ENCODE results near the gene MMP11. TPM values are rescaled to one million over a fixed set of nuclear protein-coding genes. Genes with fewer than 3 reads are reported as not detected.
A peak's percentile ranks its signal among the peaks of the same experiment; 100 is the strongest.

The MMP11 gene
- total and polyA plus RNA-seq, 12 donors = 0.44 to 7.4 (median 4.3) TPM

- Histone ChIP-seq H3K4me1 (replicated peaks in 1 of 2) (peaks cover 9 to 20% of the 10 kb centered on the region in 2 donors), H3K27me3 (no peaks in the 10 kb centered on the region), H3K36me3 (replicated peaks in 1 of 2) (peaks cover 0 to 77% of the 10 kb centered on the region in 2 donors), H3K9me3 (replicated peaks in 1 of 3) (no peaks in the 10 kb centered on the region), H3K27ac (no peak overlapping the region), H3K4me3 (no peak overlapping the region)
- TF ChIP-seq POLR2A (IDR thresholded peaks at IDR 0.05) = no peak
- TF ChIP-seq, protein P1, sequence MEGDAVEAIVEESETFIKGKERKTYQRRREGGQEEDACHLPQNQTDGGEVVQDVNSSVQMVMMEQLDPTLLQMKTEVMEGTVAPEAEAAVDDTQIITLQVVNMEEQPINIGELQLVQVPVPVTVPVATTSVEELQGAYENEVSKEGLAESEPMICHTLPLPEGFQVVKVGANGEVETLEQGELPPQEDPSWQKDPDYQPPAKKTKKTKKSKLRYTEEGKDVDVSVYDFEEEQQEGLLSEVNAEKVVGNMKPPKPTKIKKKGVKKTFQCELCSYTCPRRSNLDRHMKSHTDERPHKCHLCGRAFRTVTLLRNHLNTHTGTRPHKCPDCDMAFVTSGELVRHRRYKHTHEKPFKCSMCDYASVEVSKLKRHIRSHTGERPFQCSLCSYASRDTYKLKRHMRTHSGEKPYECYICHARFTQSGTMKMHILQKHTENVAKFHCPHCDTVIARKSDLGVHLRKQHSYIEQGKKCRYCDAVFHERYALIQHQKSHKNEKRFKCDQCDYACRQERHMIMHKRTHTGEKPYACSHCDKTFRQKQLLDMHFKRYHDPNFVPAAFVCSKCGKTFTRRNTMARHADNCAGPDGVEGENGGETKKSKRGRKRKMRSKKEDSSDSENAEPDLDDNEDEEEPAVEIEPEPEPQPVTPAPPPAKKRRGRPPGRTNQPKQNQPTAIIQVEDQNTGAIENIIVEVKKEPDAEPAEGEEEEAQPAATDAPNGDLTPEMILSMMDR (IDR thresholded peaks at IDR 0.05) = no peak
- no peak for DNase-seq
- intact Hi-C loops (cut with DNase I) = no loop called here
- 57 to 71% (median 64%) methylated on average over 3 to 4 of the region's 4 CpGs for WGBS, 4 donors
Observed at GRCh38 chr22:23820748-23821211, 48.1 kb downstream of the MMP11 start.

- peak overlapping the region in 1 of 5 donors; percentile 60 for H3K27ac ChIP-seq
- H3K4me3 ChIP-seq = no peak overlapping the region
- WGBS, 4 donors = 66 to 84% (median 76%) methylated on average over 4 to 6 of the region's 6 CpGs
- no peaks in the 10 kb centered on the region for H3K9me3 ChIP-seq (replicated peaks in 1 of 3)
- no peak for DNase-seq
- TF ChIP-seq, protein P1 (IDR thresholded peaks at IDR 0.05) = no peak
- no peak for TF ChIP-seq POLR2A (IDR thresholded peaks at IDR 0.05)
- H3K27me3 ChIP-seq = no peaks in the 10 kb centered on the region
- intact Hi-C loops (cut with DNase I) = no loop called here
- H3K4me1 ChIP-seq (replicated peaks in 1 of 2) = peaks cover 9 to 26% of the 10 kb centered on the region in 2 donors
- H3K36me3 ChIP-seq (replicated peaks in 1 of 2) = peaks cover 0 to 80% of the 10 kb centered on the region in 2 donors
Observed at GRCh38 chr22:23822101-23822671, 49.5 kb downstream of the MMP11 start.

DNA sequence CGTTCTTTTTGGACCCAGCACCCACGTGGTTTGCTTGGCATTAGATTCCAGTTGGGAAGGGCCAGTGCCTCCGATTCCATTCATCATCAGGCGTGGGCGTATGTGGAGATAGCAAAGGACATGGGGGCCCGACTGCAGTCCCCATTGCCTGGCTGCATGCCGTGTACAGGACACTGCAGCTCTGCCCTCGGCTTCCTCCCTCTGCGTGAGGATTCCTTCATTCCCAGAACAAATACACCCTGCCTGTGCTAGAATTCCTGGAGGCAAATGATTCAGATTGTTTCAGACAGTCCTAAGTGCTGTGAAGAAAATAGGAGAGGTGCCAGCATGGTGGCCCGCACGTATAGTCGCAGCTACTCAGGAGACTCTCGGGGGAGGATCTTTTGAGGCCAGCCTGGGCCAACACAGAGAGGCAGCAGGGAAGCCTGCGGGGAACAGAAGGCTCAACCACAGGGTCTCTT lies 50.7 kb downstream of the MMP11 start:
- no peaks in the 10 kb centered on the region for H3K9me3 ChIP-seq (replicated peaks in 1 of 3)
- peak overlapping the region in 2 of 5 donors; percentile 37 to 50 for H3K27ac ChIP-seq
- intact Hi-C loops (cut with DNase I) = no loop called here
- WGBS, 4 donors = 57 to 71% (median 60%) methylated on average over 13 to 14 of the region's 14 CpGs
- H3K4me3 ChIP-seq = no peak overlapping the region
- H3K27me3 ChIP-seq = no peaks in the 10 kb centered on the region
- no peak for TF ChIP-seq POLR2A (IDR thresholded peaks at IDR 0.05)
- TF ChIP-seq, protein P1 (IDR thresholded peaks at IDR 0.05) = no peak
- peaks cover 9 to 27% of the 10 kb centered on the region in 2 donors for H3K4me1 ChIP-seq (replicated peaks in 1 of 2)
- peak in 5 of 7 donors; percentile 55 to 78 (median 63) for DNase-seq
- H3K36me3 ChIP-seq (replicated peaks in 1 of 2) = peaks cover 0 to 80% of the 10 kb centered on the region in 2 donors

- no peak for DNase-seq
- no peak overlapping the region for H3K4me3 ChIP-seq
- intact Hi-C loops (cut with DNase I) = no loop called here
Observed at GRCh38 chr22:23824476-23825245, 52.0 kb downstream of the MMP11 start.

More at GRCh38 chr22:23824476-23825245, 52.0 kb downstream of the MMP11 start:
- no peaks in the 10 kb centered on the region for H3K9me3 ChIP-seq (replicated peaks in 1 of 3)
- H3K4me1 ChIP-seq (replicated peaks in 1 of 2) = peaks cover 9 to 34% of the 10 kb centered on the region in 2 donors
- peaks cover 0 to 67% of the 10 kb centered on the region in 2 donors for H3K36me3 ChIP-seq (replicated peaks in 1 of 2)
- TF ChIP-seq POLR2A (IDR thresholded peaks at IDR 0.05) = no peak
- TF ChIP-seq, protein P1 (IDR thresholded peaks at IDR 0.05) = no peak
- WGBS, 4 donors = 85 to 89% (median 87%) methylated on average over 3 to 13 of the region's 13 CpGs
- H3K27ac ChIP-seq = peak overlapping the region in 1 of 5 donors; percentile 50
- H3K27me3 ChIP-seq = no peaks in the 10 kb centered on the region
